ENCODE results near the gene DIP2C. TPM values are rescaled to one million over a fixed set of nuclear protein-coding genes. Genes with fewer than 3 reads are reported as not detected.

Gene DIP2C
- total and polyA plus RNA-seq, 2 donors from 2014 or later, result 6.2 to 22.6 TPM

- H3K27ac ChIP-seq (ENCODE audit: low read depth in 2 of 2, low read length in 2 of 2), result no peak overlapping the region
- FAIRE-seq (no peak), DNase-seq (peak in 2 of 5 donors; percentile 24 to 75)
- no peak overlapping the region for H3K4me3 ChIP-seq (ENCODE audit: low read length in 3 of 3)
- no peaks in the 10 kb centered on the region for H3K9me3 ChIP-seq (ENCODE audit: control insufficient read depth in 2 of 3, insufficient read depth in 1 of 3, low read length in 3 of 3)
- intact Hi-C loops (cut with DNase I), result no loop called here
- TF ChIP-seq, protein P1, sequence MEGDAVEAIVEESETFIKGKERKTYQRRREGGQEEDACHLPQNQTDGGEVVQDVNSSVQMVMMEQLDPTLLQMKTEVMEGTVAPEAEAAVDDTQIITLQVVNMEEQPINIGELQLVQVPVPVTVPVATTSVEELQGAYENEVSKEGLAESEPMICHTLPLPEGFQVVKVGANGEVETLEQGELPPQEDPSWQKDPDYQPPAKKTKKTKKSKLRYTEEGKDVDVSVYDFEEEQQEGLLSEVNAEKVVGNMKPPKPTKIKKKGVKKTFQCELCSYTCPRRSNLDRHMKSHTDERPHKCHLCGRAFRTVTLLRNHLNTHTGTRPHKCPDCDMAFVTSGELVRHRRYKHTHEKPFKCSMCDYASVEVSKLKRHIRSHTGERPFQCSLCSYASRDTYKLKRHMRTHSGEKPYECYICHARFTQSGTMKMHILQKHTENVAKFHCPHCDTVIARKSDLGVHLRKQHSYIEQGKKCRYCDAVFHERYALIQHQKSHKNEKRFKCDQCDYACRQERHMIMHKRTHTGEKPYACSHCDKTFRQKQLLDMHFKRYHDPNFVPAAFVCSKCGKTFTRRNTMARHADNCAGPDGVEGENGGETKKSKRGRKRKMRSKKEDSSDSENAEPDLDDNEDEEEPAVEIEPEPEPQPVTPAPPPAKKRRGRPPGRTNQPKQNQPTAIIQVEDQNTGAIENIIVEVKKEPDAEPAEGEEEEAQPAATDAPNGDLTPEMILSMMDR (IDR thresholded peaks at IDR 0.05; ENCODE audit: borderline replicate concordance, extremely low read depth, insufficient read depth), result no peak
- H3K36me3 ChIP-seq (ENCODE audit: control insufficient read depth in 2 of 3, insufficient read depth in 3 of 3, low read length in 3 of 3), result no peaks in the 10 kb centered on the region
- H3K4me1 ChIP-seq (ENCODE audit: control insufficient read depth in 2 of 3, insufficient read depth in 2 of 3, low read depth in 1 of 3, low read length in 3 of 3), result no peaks in the 10 kb centered on the region
- H3K27me3 ChIP-seq (ENCODE audit: control insufficient read depth, insufficient read depth, low read length), result no peaks in the 10 kb centered on the region
- H3K9ac ChIP-seq (ENCODE audit: low read length in 3 of 3), result no peak overlapping the region
These were observed 198.4 kb downstream of the DIP2C start for GRCh38 chr10:490891-491571.

- intact Hi-C loops (cut with DNase I), result no loop called here
- H3K9ac ChIP-seq (ENCODE audit: low read length in 3 of 3), result no peak overlapping the region
- no peak for FAIRE-seq
These were observed 199.2 kb downstream of the DIP2C start for GRCh38 chr10:490256-490655.

GRCh38 chr10:489330-489729 lies 200.1 kb downstream of the DIP2C start:
- Histone ChIP-seq H3K4me1 (ENCODE audit: control insufficient read depth in 2 of 3, insufficient read depth in 2 of 3, low read depth in 1 of 3, low read length in 3 of 3) (no peaks in the 10 kb centered on the region), H3K4me3 (ENCODE audit: low read length in 3 of 3) (no peak overlapping the region), H3K9me3 (ENCODE audit: control insufficient read depth in 2 of 3, insufficient read depth in 1 of 3, low read length in 3 of 3) (no peaks in the 10 kb centered on the region), H3K36me3 (ENCODE audit: control insufficient read depth in 2 of 3, insufficient read depth in 3 of 3, low read length in 3 of 3) (peaks cover 0 to 3% (median 0%) of the 10 kb centered on the region in 3 donors), H3K27ac (ENCODE audit: low read depth in 2 of 2, low read length in 2 of 2) (no peak overlapping the region), H3K9ac (ENCODE audit: low read length in 3 of 3) (no peak overlapping the region), H3K27me3 (ENCODE audit: control insufficient read depth, insufficient read depth, low read length) (no peaks in the 10 kb centered on the region)
- TF ChIP-seq, protein P1 (IDR thresholded peaks at IDR 0.05; ENCODE audit: borderline replicate concordance, extremely low read depth, insufficient read depth), result no peak
- DNase-seq (peak in 1 of 5 donors; percentile 22), FAIRE-seq (no peak)
- intact Hi-C loops (cut with DNase I), result no loop called here

More at GRCh38 chr10:490256-490655, 199.2 kb downstream of the DIP2C start:
- no peaks in the 10 kb centered on the region for H3K27me3 ChIP-seq (ENCODE audit: control insufficient read depth, insufficient read depth, low read length)
- peak in 2 of 5 donors; percentile 29 to 30 for DNase-seq
- TF ChIP-seq, protein P1 (IDR thresholded peaks at IDR 0.05; ENCODE audit: borderline replicate concordance, extremely low read depth, insufficient read depth), result no peak
- H3K4me1 ChIP-seq (ENCODE audit: control insufficient read depth in 2 of 3, insufficient read depth in 2 of 3, low read depth in 1 of 3, low read length in 3 of 3), result no peaks in the 10 kb centered on the region
- H3K9me3 ChIP-seq (ENCODE audit: control insufficient read depth in 2 of 3, insufficient read depth in 1 of 3, low read length in 3 of 3), result no peaks in the 10 kb centered on the region
- H3K27ac ChIP-seq (ENCODE audit: low read depth in 2 of 2, low read length in 2 of 2), result no peak overlapping the region
- H3K36me3 ChIP-seq (ENCODE audit: control insufficient read depth in 2 of 3, insufficient read depth in 3 of 3, low read length in 3 of 3), result no peaks in the 10 kb centered on the region
- no peak overlapping the region for H3K4me3 ChIP-seq (ENCODE audit: low read length in 3 of 3)

- Histone ChIP-seq H3K27ac (ENCODE audit: low read depth in 2 of 2, low read length in 2 of 2) (no peak overlapping the region), H3K9ac (ENCODE audit: low read length in 3 of 3) (no peak overlapping the region), H3K27me3 (ENCODE audit: control insufficient read depth, insufficient read depth, low read length) (no peaks in the 10 kb centered on the region), H3K4me3 (ENCODE audit: low read length in 3 of 3) (no peak overlapping the region), H3K4me1 (ENCODE audit: control insufficient read depth in 2 of 3, insufficient read depth in 2 of 3, low read depth in 1 of 3, low read length in 3 of 3) (no peaks in the 10 kb centered on the region), H3K36me3 (ENCODE audit: control insufficient read depth in 2 of 3, insufficient read depth in 3 of 3, low read length in 3 of 3) (peaks cover 0 to 8% (median 0%) of the 10 kb centered on the region in 3 donors), H3K9me3 (ENCODE audit: control insufficient read depth in 2 of 3, insufficient read depth in 1 of 3, low read length in 3 of 3) (no peaks in the 10 kb centered on the region)
- TF ChIP-seq, protein P1 (IDR thresholded peaks at IDR 0.05; ENCODE audit: borderline replicate concordance, extremely low read depth, insufficient read depth), result no peak
- FAIRE-seq (no peak), DNase-seq (peak in 1 of 5 donors; percentile 26)
- intact Hi-C loops (cut with DNase I), result no loop called here
These were observed 200.6 kb downstream of the DIP2C start for GRCh38 chr10:488933-489215.

Measured in kidney (tissue), 14 donors.